Liver (tissue), 9 donors: Measurements from ENCODE around the gene ITPRIPL2. TPM values are rescaled to one million over a fixed set of nuclear protein-coding genes. Genes with fewer than 3 reads are reported as not detected.

Source experiments
- DNase-seq: peaks from one replicate; pipeline ENCODE4 v3.0.0-alpha.2; 2017; ENCODE audit warnings: low spot score
- H3K27ac ChIP-seq, 2 donors: one replicate each; pipeline ENCODE4 v1.7.0; 2013; ENCODE audit warnings: inconsistent platforms in 2 of 2, low read length in 2 of 2, control low read depth in 1 of 2, low read depth in 1 of 2, mild to moderate bottlenecking in 1 of 2
- H3K27me3 ChIP-seq, 4 donors: one replicate each; pipeline versions ENCODE4 v1.6.1 to v1.7.0; 2013; ENCODE audit warnings: low read length in 3 of 4, inconsistent platforms in 1 of 4, mild to moderate bottlenecking in 1 of 4, moderate library complexity in 1 of 4; ENCODE audit not compliant: control insufficient read depth in 4 of 4, insufficient read depth in 4 of 4
- H3K36me3 ChIP-seq, 4 donors: one replicate each; pipeline versions ENCODE4 v1.6.1 to v1.7.0; 2013; ENCODE audit warnings: low read length in 3 of 4, mild to moderate bottlenecking in 3 of 4, low read depth in 1 of 4, moderate library complexity in 1 of 4; ENCODE audit not compliant: control insufficient read depth in 4 of 4, insufficient read depth in 3 of 4
- H3K4me1 ChIP-seq, 4 donors: one replicate each; pipeline versions ENCODE4 v1.6.1 to v1.7.0; 2013; ENCODE audit warnings: low read length in 3 of 4, mild to moderate bottlenecking in 3 of 4, moderate library complexity in 1 of 4; ENCODE audit not compliant: control insufficient read depth in 4 of 4, insufficient read depth in 4 of 4
- H3K4me3 ChIP-seq, 3 donors: one replicate each; pipeline versions ENCODE4 v1.6.1 to v1.7.0; 2013; ENCODE audit warnings: low read length in 3 of 3, control low read depth in 1 of 3, low read depth in 1 of 3, mild to moderate bottlenecking in 1 of 3
- H3K9ac ChIP-seq, 2 donors: one replicate each; pipeline ENCODE4 v1.7.0; 2013; ENCODE audit warnings: low read length in 2 of 2, mild to moderate bottlenecking in 2 of 2, moderate library complexity in 2 of 2, control low read depth in 1 of 2, low read depth in 1 of 2
- H3K9me3 ChIP-seq, 4 donors: one replicate each; pipeline versions ENCODE4 v1.6.1 to v1.7.0; 2013; ENCODE audit warnings: low read length in 3 of 4; ENCODE audit not compliant: control insufficient read depth in 4 of 4
- ATF3 ChIP-seq: IDR thresholded peaks from 2 replicates; pipeline ENCODE4 v1.6.1; 2016; ENCODE audit warnings: antibody characterized with exemption
- CTCF ChIP-seq: fragments of 150-350 bp; IDR thresholded peaks from 2 replicates; pipeline ENCODE4 v1.5.1; 2017; ENCODE audit warnings: improper control_type of control experiment, low read depth, low read length; ENCODE audit not compliant: missing input control
- FOXA1 ChIP-seq: IDR thresholded peaks from 2 replicates; pipeline ENCODE4 v1.6.1; 2016; ENCODE audit warnings: antibody characterized with exemption
- FOXA2 ChIP-seq: IDR thresholded peaks from 2 replicates; pipeline ENCODE4 v1.6.1; 2016; ENCODE audit warnings: antibody characterized with exemption
- GABPA ChIP-seq, 2 donors: IDR thresholded peaks in 1 of 2; conservative IDR thresholded peaks in 1 of 2; 2 replicates each; pipeline ENCODE4 v1.6.1; 2016; ENCODE audit warnings: antibody characterized with exemption in 2 of 2, mild to moderate bottlenecking in 1 of 2, moderate library complexity in 1 of 2
- HNF4A ChIP-seq, 2 donors: conservative IDR thresholded peaks; 2 replicates each; pipeline ENCODE4 v1.6.1; 2016; ENCODE audit warnings: antibody characterized with exemption in 2 of 2, mild to moderate bottlenecking in 2 of 2
- HNF4G ChIP-seq: IDR thresholded peaks from 2 replicates; pipeline ENCODE4 v1.6.1; 2016; ENCODE audit warnings: antibody characterized with exemption
- JUND ChIP-seq, 2 donors: IDR thresholded peaks; 2 replicates each; pipeline ENCODE4 v1.6.1; 2016; ENCODE audit warnings: antibody characterized with exemption in 2 of 2
- MAX ChIP-seq: IDR thresholded peaks from 2 replicates; pipeline ENCODE4 v1.6.1; 2016; ENCODE audit warnings: antibody characterized with exemption
- YY1 ChIP-seq: IDR thresholded peaks from 2 replicates; pipeline ENCODE4 v1.6.1; 2016; ENCODE audit warnings: antibody characterized with exemption, mild to moderate bottlenecking
- WGBS: extraction: QIAGEN DNeasy Blood & Tissue Kit; methylation state at CpG from one replicate; pipeline ENCODE4 v1.1.7; 2013; 5-methylcytosine and 5-hydroxymethylcytosine counted together
- polyA plus RNA-seq, 2 donors: library from polyadenylated mRNA; stranded (reverse) in 1 of 2; unstranded in 1 of 2; fragments of 200-250 nt in 1 of 2; fragments of >200 nt in 1 of 2; fragmentation: Nextera tagmentation in 1 of 2; extraction: Ambion mirVana in 1 of 2; gene quantifications; one replicate each; pipeline versions ENCODE4 v1.2.1 to v1.2.3, GENCODE V29; 2013 to 2015
- total RNA-seq, 2 donors: library from RNA; depleted of rRNA; stranded (reverse); fragments of >200 nt; gene quantifications; one replicate each; pipeline ENCODE4 v1.2.3, GENCODE V29; 2014
- TF ChIP-seq, protein P1 (sequence below): IDR thresholded peaks from 2 replicates; pipeline ENCODE4 v1.6.1; 2016; ENCODE audit warnings: antibody characterized with exemption
- donor health status: healthy.
- donor health status: healthy.
- donor health status: healthy.
- donor health status: healthy.
- donor health status: healthy.

The ITPRIPL2 gene
- total and polyA plus RNA-seq, 4 donors = 2.2 to 14.3 (median 5.5) TPM

DNA sequence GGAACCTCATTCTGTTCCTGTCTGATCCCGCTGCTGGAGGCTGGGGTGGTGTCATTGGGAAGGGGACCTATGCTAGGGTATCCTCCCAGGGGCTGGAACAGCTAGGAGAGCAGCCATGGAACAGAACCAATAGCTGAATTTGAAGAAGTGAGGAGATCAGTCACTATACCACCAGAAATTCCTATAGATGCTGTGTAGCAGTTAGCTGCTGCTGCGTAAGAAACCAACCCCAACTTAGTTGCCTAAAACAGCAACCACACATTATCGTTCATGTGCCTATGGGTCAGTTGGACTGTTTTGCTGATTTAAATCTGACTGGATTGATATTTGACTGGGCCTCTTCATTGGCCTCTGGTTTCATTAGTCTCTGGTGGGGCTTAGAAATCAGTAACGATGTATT lies 33.9 kb downstream of the ITPRIPL2 start:
- H3K27me3 ChIP-seq = no peaks in the 10 kb centered on the region
- H3K36me3 ChIP-seq = no peaks in the 10 kb centered on the region
- no peaks in the 10 kb centered on the region for H3K4me1 ChIP-seq
- TF ChIP-seq HNF4G (no peak), MAX (no peak), GABPA (IDR thresholded peaks at IDR 0.05 in 1 of 2, conservative IDR thresholded peaks at IDR 0.05 in 1 of 2) (no peak), HNF4A (conservative IDR thresholded peaks at IDR 0.05) (no peak)
- H3K4me3 ChIP-seq = no peak overlapping the region
- no peak overlapping the region for H3K27ac ChIP-seq
- WGBS = 98% methylated on average over 4 of the region's 4 CpGs
- no peak for DNase-seq
- no peak overlapping the region for H3K9ac ChIP-seq
- no peaks in the 10 kb centered on the region for H3K9me3 ChIP-seq

DNA sequence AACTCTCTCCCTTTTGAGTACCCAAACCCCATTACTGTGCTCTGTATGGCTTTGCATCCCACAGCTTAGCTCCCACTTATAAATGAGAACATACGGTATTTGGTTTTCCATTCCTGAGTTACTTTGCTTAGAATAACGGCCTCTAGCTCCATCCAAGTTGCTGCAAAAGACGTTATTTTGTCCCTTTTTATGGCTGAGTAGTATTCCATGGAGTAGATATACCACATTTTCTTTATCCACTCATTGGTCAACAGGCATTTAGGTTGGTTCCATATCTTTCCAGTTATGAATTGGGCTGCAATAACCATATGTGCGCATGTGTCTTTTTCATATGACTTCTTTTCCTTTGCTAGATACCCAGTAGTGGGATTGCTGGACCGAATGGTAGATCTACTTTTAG lies 34.4 kb downstream of the ITPRIPL2 start:
- Histone ChIP-seq H3K27ac (no peak overlapping the region), H3K9me3 (no peaks in the 10 kb centered on the region), H3K4me3 (no peak overlapping the region), H3K4me1 (no peaks in the 10 kb centered on the region), H3K36me3 (no peaks in the 10 kb centered on the region), H3K9ac (no peak overlapping the region), H3K27me3 (no peaks in the 10 kb centered on the region)
- no peak for TF ChIP-seq YY1
- no peak for TF ChIP-seq ATF3
- WGBS = 90% methylated on average over 5 of the region's 5 CpGs
- DNase-seq = no peak

- no peak for TF ChIP-seq MAX
- no peaks in the 10 kb centered on the region for H3K36me3 ChIP-seq
- H3K4me3 ChIP-seq = no peak overlapping the region
- H3K4me1 ChIP-seq = no peaks in the 10 kb centered on the region
- H3K27ac ChIP-seq = no peak overlapping the region
- H3K9ac ChIP-seq = no peak overlapping the region
- WGBS = 71% methylated on average over 2 of the region's 2 CpGs
- DNase-seq = no peak
- H3K9me3 ChIP-seq = no peaks in the 10 kb centered on the region
- no peaks in the 10 kb centered on the region for H3K27me3 ChIP-seq
These were observed 37.5 kb downstream of the ITPRIPL2 start for GRCh38 chr16:19151310-19151709.

DNA sequence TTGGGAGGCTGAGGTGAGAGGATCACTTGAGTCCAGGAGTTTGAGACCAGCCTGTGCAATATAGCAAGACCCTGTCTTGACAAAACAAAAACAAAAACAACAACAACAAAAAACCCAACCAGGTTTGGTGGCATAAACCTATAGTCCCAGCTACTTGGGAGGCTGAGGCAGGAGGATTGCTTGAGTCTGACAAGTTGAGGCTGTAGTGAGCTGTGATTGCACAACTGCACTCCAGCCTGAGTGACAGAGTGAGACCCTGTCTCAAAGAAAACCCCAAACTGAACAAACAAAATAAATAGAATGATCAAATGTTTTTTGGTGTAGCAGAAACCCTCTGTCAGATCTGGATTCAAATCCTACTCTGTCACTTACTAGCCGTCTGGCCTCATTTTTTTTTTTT lies 38.3 kb downstream of the ITPRIPL2 start:
- no peaks in the 10 kb centered on the region for H3K9me3 ChIP-seq
- H3K27me3 ChIP-seq = no peaks in the 10 kb centered on the region
- H3K27ac ChIP-seq = no peak overlapping the region
- H3K4me3 ChIP-seq = no peak overlapping the region
- no peak overlapping the region for H3K9ac ChIP-seq
- H3K36me3 ChIP-seq = no peaks in the 10 kb centered on the region
- 88% methylated on average over 1 of the region's 1 CpG for WGBS
- no peak for DNase-seq
- TF ChIP-seq FOXA2 = no peak
- no peaks in the 10 kb centered on the region for H3K4me1 ChIP-seq

DNA sequence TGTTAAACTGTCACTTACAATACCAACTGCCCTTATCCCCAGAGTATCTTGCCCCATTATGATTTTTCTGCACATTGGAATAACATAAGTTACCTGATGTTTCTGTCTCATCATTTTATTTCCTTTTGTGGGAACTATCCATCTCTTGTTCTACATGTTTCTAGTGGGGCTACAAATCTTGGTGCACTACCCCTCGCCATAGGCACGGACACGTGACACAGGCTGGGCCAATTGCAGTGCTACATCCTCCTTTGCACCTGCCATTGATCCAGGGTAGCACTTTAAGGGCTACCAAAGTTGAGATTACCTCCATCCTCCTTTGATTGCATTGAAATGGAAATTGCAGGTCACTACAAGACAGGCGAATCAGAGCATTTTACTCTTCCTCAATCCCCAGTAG lies 40.1 kb downstream of the ITPRIPL2 start:
- Histone ChIP-seq H3K9ac (no peak overlapping the region), H3K36me3 (no peaks in the 10 kb centered on the region), H3K9me3 (no peaks in the 10 kb centered on the region), H3K4me1 (no peaks in the 10 kb centered on the region), H3K27me3 (no peaks in the 10 kb centered on the region), H3K27ac (no peak overlapping the region), H3K4me3 (no peak overlapping the region)
- TF ChIP-seq HNF4A (conservative IDR thresholded peaks at IDR 0.05) = no peak
- TF ChIP-seq, protein P1, sequence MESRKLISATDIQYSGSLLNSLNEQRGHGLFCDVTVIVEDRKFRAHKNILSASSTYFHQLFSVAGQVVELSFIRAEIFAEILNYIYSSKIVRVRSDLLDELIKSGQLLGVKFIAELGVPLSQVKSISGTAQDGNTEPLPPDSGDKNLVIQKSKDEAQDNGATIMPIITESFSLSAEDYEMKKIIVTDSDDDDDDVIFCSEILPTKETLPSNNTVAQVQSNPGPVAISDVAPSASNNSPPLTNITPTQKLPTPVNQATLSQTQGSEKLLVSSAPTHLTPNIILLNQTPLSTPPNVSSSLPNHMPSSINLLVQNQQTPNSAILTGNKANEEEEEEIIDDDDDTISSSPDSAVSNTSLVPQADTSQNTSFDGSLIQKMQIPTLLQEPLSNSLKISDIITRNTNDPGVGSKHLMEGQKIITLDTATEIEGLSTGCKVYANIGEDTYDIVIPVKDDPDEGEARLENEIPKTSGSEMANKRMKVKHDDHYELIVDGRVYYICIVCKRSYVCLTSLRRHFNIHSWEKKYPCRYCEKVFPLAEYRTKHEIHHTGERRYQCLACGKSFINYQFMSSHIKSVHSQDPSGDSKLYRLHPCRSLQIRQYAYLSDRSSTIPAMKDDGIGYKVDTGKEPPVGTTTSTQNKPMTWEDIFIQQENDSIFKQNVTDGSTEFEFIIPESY = no peak
- no peak for TF ChIP-seq FOXA1
- TF ChIP-seq FOXA2 = no peak
- no peak for TF ChIP-seq CTCF
- no peak for TF ChIP-seq JUND (IDR thresholded peaks at IDR 0.05)
- TF ChIP-seq GABPA (IDR thresholded peaks at IDR 0.05 in 1 of 2, conservative IDR thresholded peaks at IDR 0.05 in 1 of 2) = no peak
- DNase-seq = no peak
- WGBS = 66% methylated on average over 4 of the region's 4 CpGs
